Glomerular visceral epithelial cell (primary cell): Measurements from ENCODE around the gene DHX30.

Experiments used
- DNase-seq: peaks from one replicate; pipeline ENCODE4 v3.0.0-alpha.2; 2016; ENCODE audit errors: extremely low spot score

The DHX30 gene

GRCh38 chr3:47852604-47853602 lies 50.0 kb downstream of the DHX30 start:
- DNase-seq, result no peak

GRCh38 chr3:47854267-47854666 lies 51.3 kb downstream of the DHX30 start:
- DNase-seq, result no peak

GRCh38 chr3:47854720-47855455 lies 52.0 kb downstream of the DHX30 start:
- DNase-seq, result no peak

- no peak for DNase-seq
Observed at GRCh38 chr3:47855461-47856383, 52.8 kb downstream of the DHX30 start.

GRCh38 chr3:47856669-47857068 lies 53.7 kb downstream of the DHX30 start:
- DNase-seq, result no peak

GRCh38 chr3:47857151-47857550 lies 54.2 kb downstream of the DHX30 start:
- no peak for DNase-seq

- no peak for DNase-seq
Observed at GRCh38 chr3:47859956-47860605, 57.1 kb downstream of the DHX30 start.

GRCh38 chr3:47863391-47864128 lies 60.6 kb downstream of the DHX30 start:
- DNase-seq, result no peak

GRCh38 chr3:47865192-47865591 lies 62.3 kb downstream of the DHX30 start:
- peak; percentile 32 for DNase-seq

- no peak for DNase-seq
Observed at GRCh38 chr3:47867451-47868044, 64.6 kb downstream of the DHX30 start.

- no peak for DNase-seq
Observed at GRCh38 chr3:47868306-47868705, 65.4 kb downstream of the DHX30 start.

GRCh38 chr3:47870156-47870555 lies 67.2 kb downstream of the DHX30 start:
- DNase-seq, result no peak

GRCh38 chr3:47870702-47871260 lies 67.8 kb downstream of the DHX30 start:
- no peak for DNase-seq

- no peak for DNase-seq
Observed at GRCh38 chr3:47871389-47871788, 68.5 kb downstream of the DHX30 start.

GRCh38 chr3:47872916-47873315 lies 70.0 kb downstream of the DHX30 start:
- no peak for DNase-seq

- no peak for DNase-seq
Observed at GRCh38 chr3:47874438-47874837, 71.5 kb downstream of the DHX30 start.

GRCh38 chr3:47874913-47875312 lies 72.0 kb downstream of the DHX30 start:
- no peak for DNase-seq

GRCh38 chr3:47877290-47877689 lies 74.4 kb downstream of the DHX30 start:
- peak; percentile 35 for DNase-seq

- DNase-seq, result no peak
Observed at GRCh38 chr3:47877719-47878118, 74.8 kb downstream of the DHX30 start.

GRCh38 chr3:47882338-47882737 lies 79.4 kb downstream of the DHX30 start:
- no peak for DNase-seq
